Osteocyte (in vitro differentiated cells): ENCODE measurements around the gene POLR3E. TPM values are rescaled to one million over a fixed set of nuclear protein-coding genes. Genes with fewer than 3 reads are reported as not detected.

Experiments
- DNase-seq: peaks from one replicate; pipeline ENCODE4 v3.0.0; 2021; ENCODE audit warnings: mixed read lengths; ENCODE audit not compliant: unreplicated experiment; ENCODE audit errors: extremely low spot score
- H3K27ac Mint-ChIP-seq: one replicate; pipeline ENCODE4 v1.8.0; 2021; ENCODE audit warnings: mild to moderate bottlenecking, mixed read lengths; ENCODE audit not compliant: unreplicated experiment
- H3K27me3 Mint-ChIP-seq: one replicate; pipeline ENCODE4 v1.8.0; 2021; ENCODE audit warnings: mixed read lengths; ENCODE audit not compliant: unreplicated experiment
- H3K36me3 Mint-ChIP-seq: one replicate; pipeline ENCODE4 v1.8.0; 2021; ENCODE audit warnings: mixed read lengths; ENCODE audit not compliant: unreplicated experiment
- H3K4me1 Mint-ChIP-seq: one replicate; pipeline ENCODE4 v1.8.0; 2021; ENCODE audit warnings: mixed read lengths; ENCODE audit not compliant: unreplicated experiment
- H3K4me3 Mint-ChIP-seq: one replicate; pipeline ENCODE4 v1.8.0; 2021; ENCODE audit warnings: mild to moderate bottlenecking, moderate library complexity, mixed read lengths; ENCODE audit not compliant: unreplicated experiment
- H3K9me3 Mint-ChIP-seq: one replicate; pipeline ENCODE4 v1.8.0; 2021; ENCODE audit warnings: mixed read lengths; ENCODE audit not compliant: unreplicated experiment
- total RNA-seq: library from RNA; stranded (reverse); gene quantifications from 2 replicates; pipeline ENCODE4 v1.2.1, GENCODE V29; 2021
- TF ChIP-seq, protein P1 (sequence below): fragments of 200-600 bp; sonication (generic); IDR thresholded peaks from 2 replicates; pipeline ENCODE4 v1.5.0; 2021; ENCODE audit warnings: antibody characterized with exemption, mild to moderate bottlenecking, moderate library complexity

Gene POLR3E
- total RNA-seq, 1 donor from 2014 or later, result 34.4 TPM

DNA sequence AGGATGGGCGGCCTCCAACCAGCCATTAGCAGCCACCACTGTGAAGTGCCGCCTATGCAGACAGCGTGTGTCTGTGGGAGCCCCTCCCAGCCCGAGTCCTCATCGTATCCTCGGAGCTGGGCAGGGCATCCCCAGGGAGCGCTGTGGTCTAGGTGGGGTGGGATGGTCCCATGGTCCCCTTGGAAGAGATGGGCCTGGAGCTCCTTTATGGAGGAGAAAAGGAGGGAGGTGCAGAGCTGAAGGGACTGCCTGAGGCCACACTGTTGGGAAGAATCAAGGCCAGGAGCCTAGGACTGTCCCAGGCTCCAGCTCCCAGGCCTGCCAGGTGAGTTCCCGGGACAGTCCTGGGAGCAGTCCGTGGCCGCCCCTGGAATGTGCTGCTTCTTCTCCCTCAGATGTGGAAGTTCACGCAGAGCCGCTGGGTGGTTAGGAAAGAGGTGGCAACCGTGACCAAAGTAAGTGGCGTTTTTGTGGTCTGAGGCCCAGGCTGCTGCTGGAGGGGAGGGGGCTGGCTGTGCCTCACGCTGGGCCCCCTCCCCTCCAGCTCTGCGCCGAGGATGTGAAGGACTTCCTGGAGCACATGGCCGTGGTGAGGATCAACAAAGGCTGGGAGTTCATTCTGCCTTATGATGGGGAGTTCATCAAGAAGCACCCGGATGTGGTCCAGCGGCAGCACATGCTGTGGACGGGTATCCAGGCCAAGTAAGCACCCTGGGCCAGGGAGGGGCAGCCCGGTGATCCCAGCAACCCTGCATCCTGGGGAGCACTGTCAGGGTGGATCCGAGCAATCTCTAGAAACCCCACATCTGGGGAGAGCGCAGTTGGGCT is 27.0 kb downstream of the POLR3E start:
- no peaks in the 10 kb centered on the region for H3K4me1 Mint-ChIP-seq
- peak; percentile 73 for DNase-seq
- no peak overlapping the region for H3K27ac Mint-ChIP-seq
- no peaks in the 10 kb centered on the region for H3K9me3 Mint-ChIP-seq
- no peak overlapping the region for H3K4me3 Mint-ChIP-seq
- H3K27me3 Mint-ChIP-seq, result no peaks in the 10 kb centered on the region
- peaks cover 19% of the 10 kb centered on the region for H3K36me3 Mint-ChIP-seq
- TF ChIP-seq, protein P1, sequence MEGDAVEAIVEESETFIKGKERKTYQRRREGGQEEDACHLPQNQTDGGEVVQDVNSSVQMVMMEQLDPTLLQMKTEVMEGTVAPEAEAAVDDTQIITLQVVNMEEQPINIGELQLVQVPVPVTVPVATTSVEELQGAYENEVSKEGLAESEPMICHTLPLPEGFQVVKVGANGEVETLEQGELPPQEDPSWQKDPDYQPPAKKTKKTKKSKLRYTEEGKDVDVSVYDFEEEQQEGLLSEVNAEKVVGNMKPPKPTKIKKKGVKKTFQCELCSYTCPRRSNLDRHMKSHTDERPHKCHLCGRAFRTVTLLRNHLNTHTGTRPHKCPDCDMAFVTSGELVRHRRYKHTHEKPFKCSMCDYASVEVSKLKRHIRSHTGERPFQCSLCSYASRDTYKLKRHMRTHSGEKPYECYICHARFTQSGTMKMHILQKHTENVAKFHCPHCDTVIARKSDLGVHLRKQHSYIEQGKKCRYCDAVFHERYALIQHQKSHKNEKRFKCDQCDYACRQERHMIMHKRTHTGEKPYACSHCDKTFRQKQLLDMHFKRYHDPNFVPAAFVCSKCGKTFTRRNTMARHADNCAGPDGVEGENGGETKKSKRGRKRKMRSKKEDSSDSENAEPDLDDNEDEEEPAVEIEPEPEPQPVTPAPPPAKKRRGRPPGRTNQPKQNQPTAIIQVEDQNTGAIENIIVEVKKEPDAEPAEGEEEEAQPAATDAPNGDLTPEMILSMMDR, result no peak

DNA sequence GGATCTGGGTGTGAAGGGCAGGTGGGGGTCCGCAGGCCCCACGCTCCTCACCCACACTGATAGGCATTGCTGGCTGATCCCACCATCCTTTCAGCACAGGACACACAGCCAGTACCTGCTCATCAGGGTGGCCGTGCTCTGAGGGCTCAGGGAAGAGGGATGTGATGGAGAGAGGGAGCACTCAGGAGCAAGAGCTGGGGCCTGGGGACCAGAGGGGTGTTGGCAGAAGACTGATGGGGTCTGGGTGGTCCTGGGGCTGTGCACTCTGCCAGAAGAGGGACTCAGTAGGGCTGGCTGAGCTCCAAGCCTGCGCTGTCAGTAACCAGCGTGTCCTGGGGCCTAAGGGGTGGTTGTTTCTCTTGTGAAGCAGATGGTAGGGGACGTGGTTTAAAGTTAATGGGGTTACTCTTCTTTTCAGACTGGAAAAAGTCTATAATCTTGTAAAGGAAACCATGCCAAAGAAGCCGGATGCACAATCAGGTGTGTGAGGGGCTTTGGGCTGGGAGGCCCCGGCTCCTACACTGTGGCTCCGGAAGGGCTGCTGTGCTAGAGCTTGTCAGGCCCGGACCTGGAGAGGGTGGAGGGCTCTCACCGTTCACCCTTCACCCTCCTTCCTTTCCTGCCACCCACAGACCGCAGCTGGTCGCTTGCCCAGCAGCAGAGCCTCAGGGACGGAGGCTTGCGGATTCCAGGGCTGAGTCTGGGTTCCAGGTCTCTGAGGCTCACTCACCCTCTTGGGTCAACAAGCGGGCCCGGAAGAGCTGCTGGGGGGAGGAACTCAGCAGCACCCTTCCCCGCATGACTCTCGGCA is 27.8 kb downstream of the POLR3E start:
- H3K4me3 Mint-ChIP-seq, result no peak overlapping the region
- TF ChIP-seq, protein P1, result no peak
- H3K27me3 Mint-ChIP-seq, result no peaks in the 10 kb centered on the region
- no peaks in the 10 kb centered on the region for H3K4me1 Mint-ChIP-seq
- H3K9me3 Mint-ChIP-seq, result no peaks in the 10 kb centered on the region
- H3K27ac Mint-ChIP-seq, result no peak overlapping the region
- H3K36me3 Mint-ChIP-seq, result peaks cover 21% of the 10 kb centered on the region
- peak; percentile 72 for DNase-seq

DNA sequence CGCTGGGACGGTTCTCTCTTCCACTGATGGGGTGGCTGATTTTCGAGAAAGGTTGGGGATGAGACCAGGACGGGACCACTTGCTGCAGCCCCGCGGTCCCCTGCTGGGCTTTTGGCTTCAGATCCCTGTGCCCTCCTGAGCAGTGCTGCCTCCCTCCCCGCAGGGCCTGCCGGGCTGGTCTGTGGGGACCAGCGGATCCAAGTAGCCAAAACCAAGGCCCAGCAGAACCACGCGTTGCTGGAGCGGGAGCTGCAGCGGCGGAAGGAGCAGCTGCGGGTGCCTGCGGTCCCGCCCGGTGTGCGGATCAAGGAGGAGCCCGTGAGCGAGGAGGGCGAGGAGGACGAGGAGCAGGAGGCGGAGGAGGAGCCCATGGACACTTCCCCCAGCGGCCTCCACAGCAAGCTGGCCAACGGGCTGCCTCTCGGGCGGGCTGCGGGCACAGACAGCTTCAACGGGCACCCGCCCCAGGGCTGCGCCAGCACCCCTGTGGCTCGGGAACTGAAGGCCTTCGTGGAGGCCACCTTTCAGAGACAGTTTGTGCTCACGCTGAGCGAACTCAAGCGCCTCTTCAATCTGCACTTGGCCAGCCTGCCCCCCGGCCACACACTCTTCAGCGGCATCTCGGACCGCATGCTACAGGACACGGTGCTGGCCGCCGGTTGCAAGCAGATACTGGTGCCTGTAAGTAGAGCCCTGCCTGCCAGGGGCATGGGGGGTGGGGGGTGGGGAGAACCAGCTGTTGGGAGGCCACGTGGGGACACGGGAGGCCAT is 28.6 kb downstream of the POLR3E start:
- no peak overlapping the region for H3K4me3 Mint-ChIP-seq
- no peak overlapping the region for H3K27ac Mint-ChIP-seq
- H3K4me1 Mint-ChIP-seq, result no peaks in the 10 kb centered on the region
- peaks cover 23% of the 10 kb centered on the region for H3K36me3 Mint-ChIP-seq
- no peaks in the 10 kb centered on the region for H3K27me3 Mint-ChIP-seq
- peak; percentile 82 for DNase-seq
- TF ChIP-seq, protein P1, result no peak
- no peaks in the 10 kb centered on the region for H3K9me3 Mint-ChIP-seq

DNA sequence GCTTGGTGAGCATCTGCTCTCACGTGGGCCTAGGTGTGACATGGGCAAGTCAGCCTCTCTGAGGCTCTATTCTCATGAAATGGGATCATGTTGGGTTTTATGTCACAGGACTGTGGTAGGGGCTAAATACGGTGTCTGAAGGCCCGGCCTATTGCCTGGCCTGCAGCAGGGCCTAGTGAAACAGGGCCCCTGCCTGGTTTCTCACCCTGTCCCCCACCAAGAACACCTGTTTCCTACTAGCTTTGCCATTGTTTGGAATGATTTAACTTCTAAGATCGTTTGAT is 29.1 kb downstream of the POLR3E start:
- H3K27me3 Mint-ChIP-seq, result no peaks in the 10 kb centered on the region
- no peaks in the 10 kb centered on the region for H3K9me3 Mint-ChIP-seq
- TF ChIP-seq, protein P1, result no peak
- no peak overlapping the region for H3K27ac Mint-ChIP-seq
- H3K4me1 Mint-ChIP-seq, result no peaks in the 10 kb centered on the region
- peaks cover 23% of the 10 kb centered on the region for H3K36me3 Mint-ChIP-seq
- no peak for DNase-seq
- H3K4me3 Mint-ChIP-seq, result no peak overlapping the region
